ENCODE results near the gene RSF1. TPM values are rescaled to one million over a fixed set of nuclear protein-coding genes. Genes with fewer than 3 reads are reported as not detected.

RSF1 gene
- total RNA-seq, 1 experiment from 2014 or later: 43.1 TPM

GRCh38 chr11:77705195-77705875 is 115.2 kb downstream of the RSF1 start (continued):
- TF ChIP-seq YY1 (IDR thresholded peaks at IDR 0.05; ENCODE audit: extremely low read depth, insufficient replicate concordance, low read depth, low read length): no peak
- no peak for TF ChIP-seq TCF7L2 (IDR thresholded peaks at IDR 0.05; ENCODE audit: borderline replicate concordance, extremely low read depth, insufficient read depth, insufficient read length)

GRCh38 chr11:77704029-77704428 is 116.5 kb downstream of the RSF1 start:
- H3K4me3 ChIP-seq (replicated peaks in 1 of 2; ENCODE audit: low read depth in 1 of 2, low read length in 2 of 2): no peak overlapping the region
- H3K79me2 ChIP-seq (ENCODE audit: insufficient read depth, low read length): no peaks in the 10 kb centered on the region
- POLR2A ChIA-PET: no interaction called here
- H3K9ac ChIP-seq (ENCODE audit: low read length): no peak overlapping the region
- no peaks in the 10 kb centered on the region for H3K9me3 ChIP-seq (ENCODE audit: control insufficient read depth in 1 of 2, insufficient read depth in 1 of 2, low read depth in 1 of 2, low read length in 2 of 2)
- no peaks in the 10 kb centered on the region for H4K20me1 ChIP-seq (ENCODE audit: insufficient read depth)
- H3K9me2 ChIP-seq (ENCODE audit: insufficient read depth): no peaks in the 10 kb centered on the region
- RAD21 ChIA-PET (ENCODE audit: low non-redundant PET in 1 of 2, low total read pairs in 2 of 2, uncharacterized antibody in 2 of 2, unreplicated experiment in 2 of 2): no interaction called here
- no peak overlapping the region for H2AFZ ChIP-seq (ENCODE audit: low read depth, low read length, poor library complexity, severe bottlenecking)
- BruUV-seq (replicated peaks): no TSS peak
- H3K27ac ChIP-seq (ENCODE audit: low read depth, low read length): no peak overlapping the region
- TF ChIP-seq EZH2 (IDR thresholded peaks at IDR 0.05): no peak
- TF ChIP-seq ZFX (IDR thresholded peaks at IDR 0.05): no peak
- TF ChIP-seq REST (IDR thresholded peaks at IDR 0.05; ENCODE audit: low read depth): no peak
- TF ChIP-seq RAD21 (IDR thresholded peaks at IDR 0.05; ENCODE audit: low read depth): no peak
- TF ChIP-seq JUND (IDR thresholded peaks at IDR 0.05): no peak
- no peak for TF ChIP-seq SRF (IDR thresholded peaks at IDR 0.05; ENCODE audit: low read depth)
- TF ChIP-seq CEBPB (IDR thresholded peaks at IDR 0.05; ENCODE audit: low read depth): no peak
- no peak for TF ChIP-seq ZBTB33 (IDR thresholded peaks at IDR 0.05; ENCODE audit: extremely low read depth, insufficient replicate concordance, low read length)
- TF ChIP-seq ELF1 (IDR thresholded peaks at IDR 0.05; ENCODE audit: borderline replicate concordance, low read depth): no peak
- no peak for TF ChIP-seq SP1 (IDR thresholded peaks at IDR 0.05; ENCODE audit: low read depth)
- TF ChIP-seq YY1 (IDR thresholded peaks at IDR 0.05; ENCODE audit: extremely low read depth, insufficient replicate concordance, low read depth, low read length): no peak
- TF ChIP-seq FOSL1 (IDR thresholded peaks at IDR 0.05; ENCODE audit: low read depth): no peak
- TF ChIP-seq ZNF274 (IDR thresholded peaks at IDR 0.05; ENCODE audit: low read depth, low read length): no peak
- TF ChIP-seq SIN3A (IDR thresholded peaks at IDR 0.05; ENCODE audit: low read depth): no peak
- TF ChIP-seq EGR1 (IDR thresholded peaks at IDR 0.05; ENCODE audit: low read depth): no peak
- TF ChIP-seq MAX (IDR thresholded peaks at IDR 0.05): no peak
- no peak for TF ChIP-seq EZH2phosphoT487 (IDR thresholded peaks at IDR 0.05; ENCODE audit: borderline replicate concordance)
- no peak for TF ChIP-seq POLR2A (IDR thresholded peaks at IDR 0.05; ENCODE audit: borderline replicate concordance, extremely low read depth, insufficient read depth, insufficient read length)
- TF ChIP-seq TCF7L2 (IDR thresholded peaks at IDR 0.05; ENCODE audit: borderline replicate concordance, extremely low read depth, insufficient read depth, insufficient read length): no peak
- DNase-seq (ENCODE audit: low read depth, low spot score) (no peak), ATAC-seq (no peak)
- CTCF ChIA-PET: no interaction called here
- intact Hi-C loops (cut with micrococcal nuclease): no loop called here
- H3K27me3 ChIP-seq (ENCODE audit: insufficient read depth, low read length): no peaks in the 10 kb centered on the region
- H3K36me3 ChIP-seq (ENCODE audit: control insufficient read depth in 1 of 2, insufficient read depth in 2 of 2, low read length in 2 of 2): 0 out of 4 replicates have a peak, but pooled peaks cover 0 to 8% of the 10 kb centered on the region in 2 experiments
- peaks cover 13 to 20% of the 10 kb centered on the region in 2 experiments for H3K4me1 ChIP-seq (ENCODE audit: control insufficient read depth in 1 of 2, insufficient read depth in 2 of 2, low read length in 2 of 2)
- no peak overlapping the region for H3K4me2 ChIP-seq (ENCODE audit: low read length)

Measured in HCT116 (cell line).